WTC11 (cell line): ENCODE data around the gene ALK.

Source experiments
- HMGXB4 ChIP-seq: sonication (generic); formaldehyde crosslinking; IDR thresholded peaks from 2 replicates; pipeline ENCODE4 v1.8.1; 2023; ENCODE audit warnings: mild to moderate bottlenecking, moderate library complexity, missing genetic modification reagents
- MAX ChIP-seq: sonication (generic); formaldehyde crosslinking; IDR thresholded peaks from 2 replicates; pipeline ENCODE4 v1.8.0; 2022; ENCODE audit warnings: mild to moderate bottlenecking, missing genetic modification reagents

GRCh38 chr2:29191817-29192216 is 729.6 kb downstream of the ALK start:
- TF ChIP-seq HMGXB4 (CRISPR knock-in tag) (no peak), MAX (CRISPR knock-in tag) (no peak)
